Measurements from ENCODE around the gene FAM180B.
"Not testable (repeated sequence)": the region's sequence is repeated elsewhere in the genome, so short reads cannot be mapped to it uniquely, and the experiment has no call there.

The FAM180B gene

DNA sequence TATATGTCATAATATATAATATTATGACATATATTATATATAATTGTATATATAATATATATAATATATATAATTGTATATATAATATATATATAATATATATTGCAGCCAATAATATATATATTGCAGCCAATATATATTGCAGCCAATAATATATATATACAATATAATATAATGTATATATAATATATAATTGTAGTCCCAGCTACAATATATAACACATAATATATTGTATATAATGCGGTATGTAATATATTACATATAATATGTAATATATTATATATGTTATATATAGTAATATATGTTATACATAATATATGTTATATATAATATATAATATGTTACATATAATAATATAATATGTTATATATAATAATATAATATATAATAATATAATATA, 27.8 kb upstream of the FAM180B start:
- Mint-ChIP-seq H3K9me3 (no peaks in the 10 kb centered on the region), H3K36me3 (ENCODE audit: low read depth) (peaks cover 1% of the 10 kb centered on the region), H3K4me3 (no peak overlapping the region), H3K27me3 (ENCODE audit: low read depth) (no peaks in the 10 kb centered on the region), H3K27ac (no peak overlapping the region), H3K4me1 (ENCODE audit: low read depth) (peaks cover 5% of the 10 kb centered on the region)
- no peak for DNase-seq (ENCODE audit: low spot score)

DNA sequence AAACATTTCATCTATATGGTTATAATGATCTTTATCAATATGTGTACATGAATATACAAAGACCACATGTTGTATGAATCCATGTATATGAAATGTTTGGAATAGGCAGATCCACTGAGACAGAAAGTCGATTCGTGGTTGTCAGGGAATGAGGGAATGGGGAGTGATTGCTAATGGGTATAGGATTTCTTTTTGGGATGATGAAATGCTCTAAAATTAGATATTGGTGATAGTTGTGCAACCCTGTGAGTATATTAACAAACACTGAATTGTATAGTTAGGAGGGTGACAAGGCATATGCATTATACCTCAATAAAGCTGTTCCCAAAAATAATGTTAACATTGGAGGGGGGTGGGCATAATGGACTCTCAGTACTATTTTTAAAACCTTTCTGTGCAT, 26.1 kb upstream of the FAM180B start:
- peaks cover 4% of the 10 kb centered on the region for H3K4me1 Mint-ChIP-seq (ENCODE audit: low read depth)
- H3K27ac Mint-ChIP-seq = no peak overlapping the region
- no peaks in the 10 kb centered on the region for H3K9me3 Mint-ChIP-seq
- no peaks in the 10 kb centered on the region for H3K27me3 Mint-ChIP-seq (ENCODE audit: low read depth)
- peaks cover 1% of the 10 kb centered on the region for H3K36me3 Mint-ChIP-seq (ENCODE audit: low read depth)
- DNase-seq (ENCODE audit: low spot score) = no peak
- H3K4me3 Mint-ChIP-seq = no peak overlapping the region

GRCh38 chr11:47562393-47562792, 24.1 kb upstream of the FAM180B start:
- not testable (repeated sequence) for DNase-seq (ENCODE audit: low spot score); H3K36me3 Mint-ChIP-seq (ENCODE audit: low read depth); H3K27me3 Mint-ChIP-seq (ENCODE audit: low read depth); H3K9me3 Mint-ChIP-seq; H3K27ac Mint-ChIP-seq; H3K4me3 Mint-ChIP-seq
- peaks cover 12% of the 10 kb centered on the region for H3K4me1 Mint-ChIP-seq (ENCODE audit: low read depth)

DNA sequence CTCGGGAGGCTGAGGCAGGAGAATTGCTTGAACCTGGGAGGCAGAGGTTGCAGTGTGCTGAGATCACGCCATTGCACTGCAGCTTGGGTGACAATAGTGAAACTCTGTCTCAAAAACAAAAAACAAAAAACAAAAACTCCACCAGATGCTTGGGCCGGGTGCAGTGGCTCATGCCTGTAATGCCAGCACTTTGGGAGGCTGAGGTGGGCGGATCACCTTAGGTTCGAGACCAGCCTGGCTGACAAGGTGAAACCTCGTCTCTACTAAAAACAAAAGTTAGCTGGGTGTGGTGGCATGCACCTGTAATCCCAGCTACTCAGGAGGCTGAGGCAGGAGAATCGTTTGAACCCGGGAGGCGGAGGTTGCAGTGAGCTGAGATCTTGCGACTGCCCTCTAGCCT, 22.1 kb upstream of the FAM180B start:
- Mint-ChIP-seq H3K27ac (peak overlapping the region; percentile 49), H3K4me1 (ENCODE audit: low read depth) (peaks cover 12% of the 10 kb centered on the region)
- not testable (repeated sequence) for H3K9me3 Mint-ChIP-seq

GRCh38 chr11:47564933-47565339, 21.5 kb upstream of the FAM180B start:
- Mint-ChIP-seq H3K27ac (peak overlapping the region; percentile 75), H3K4me3 (peak overlapping the region; percentile 77), H3K9me3 (no peaks in the 10 kb centered on the region), H3K36me3 (ENCODE audit: low read depth) (peaks cover 10% of the 10 kb centered on the region), H3K4me1 (ENCODE audit: low read depth) (peaks cover 12% of the 10 kb centered on the region), H3K27me3 (ENCODE audit: low read depth) (no peaks in the 10 kb centered on the region)
- DNase-seq (ENCODE audit: low spot score) = no peak

More for the DNA sequence above, 22.1 kb upstream of the FAM180B start:
- not testable (repeated sequence) for DNase-seq (ENCODE audit: low spot score); H3K36me3 Mint-ChIP-seq (ENCODE audit: low read depth); H3K27me3 Mint-ChIP-seq (ENCODE audit: low read depth)
- peak overlapping the region; percentile 43 for H3K4me3 Mint-ChIP-seq

DNA sequence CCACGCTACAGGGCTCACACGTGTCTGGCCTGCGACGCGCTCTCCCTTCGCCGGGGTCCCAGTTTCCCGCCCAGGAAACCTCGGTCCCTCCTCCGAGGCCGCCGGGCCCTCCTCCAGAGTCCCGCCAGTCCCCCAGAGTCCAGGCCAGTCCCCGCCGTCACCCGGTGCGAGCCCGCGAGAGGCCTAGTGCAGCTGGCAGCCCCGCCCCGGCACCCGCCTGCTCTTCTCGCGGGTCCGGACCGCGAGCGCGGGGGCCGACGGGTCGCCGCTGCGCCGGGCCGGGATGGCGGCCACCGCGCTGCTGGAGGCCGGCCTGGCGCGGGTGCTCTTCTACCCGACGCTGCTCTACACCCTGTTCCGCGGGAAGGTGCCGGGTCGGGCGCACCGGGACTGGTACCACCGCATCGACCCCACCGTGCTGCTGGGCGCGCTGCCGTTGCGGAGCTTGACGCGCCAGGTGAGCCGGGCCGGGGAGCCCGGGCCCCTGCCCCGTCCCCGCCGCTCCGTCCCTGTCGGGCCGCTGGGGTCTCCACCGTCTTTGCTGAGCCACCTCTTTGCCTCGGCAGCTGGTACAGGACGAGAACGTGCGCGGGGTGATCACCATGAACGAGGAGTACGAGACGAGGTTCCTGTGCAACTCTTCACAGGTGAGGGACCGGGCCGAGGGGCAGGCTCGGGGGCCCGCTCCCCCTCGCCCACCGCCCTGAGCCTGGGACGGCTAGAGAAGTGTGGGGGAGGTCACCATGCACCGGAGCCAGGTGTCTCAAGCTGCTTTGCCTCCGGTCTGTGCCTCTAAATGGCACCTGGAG, 20.9 kb upstream of the FAM180B start, which contains the start of gene PTPMT1:
Gene PTPMT1 (plus strand): TSS at position 260 of the 809 bp plus-strand sequence. CDS start 24 bp downstream, at position 284.
- Mint-ChIP-seq H3K27me3 (ENCODE audit: low read depth) (no peaks in the 10 kb centered on the region), H3K4me1 (ENCODE audit: low read depth) (peaks cover 12% of the 10 kb centered on the region), H3K27ac (peak within 1 kb of the TSS; percentile 75), H3K9me3 (no peaks in the 10 kb centered on the region), H3K36me3 (ENCODE audit: low read depth) (peaks cover 13% of the 10 kb centered on the region), H3K4me3 (peak within 1 kb of the TSS; percentile 84)
- peak; percentile 73 for DNase-seq (ENCODE audit: low spot score)

DNA sequence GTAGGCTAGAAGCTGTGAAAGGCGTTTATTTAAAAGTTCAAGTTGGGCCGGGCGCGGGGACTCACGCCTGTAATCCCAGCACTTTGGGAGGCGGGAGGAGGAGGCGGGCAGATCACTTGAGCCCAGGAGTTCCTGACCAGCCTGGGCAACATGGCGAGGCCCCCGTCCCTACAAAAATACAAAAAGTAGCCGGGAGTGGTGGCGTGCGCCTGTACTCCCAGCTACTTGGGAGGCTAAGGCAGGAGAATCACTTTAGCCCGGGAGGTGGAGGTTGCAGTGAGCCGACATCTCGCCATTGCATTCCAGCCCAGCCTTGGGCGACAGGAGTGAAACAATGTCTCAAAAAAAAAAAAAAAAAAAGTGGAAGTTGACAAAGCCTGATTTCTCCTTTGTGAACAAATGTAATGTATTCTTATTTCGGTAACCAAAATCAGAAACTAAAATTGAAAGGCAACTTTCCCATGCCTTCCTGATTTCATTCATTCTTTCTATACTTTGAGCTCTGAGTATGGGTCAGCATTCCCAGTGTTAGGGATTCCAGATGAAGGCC, 20.3 kb upstream of the FAM180B start:
- Mint-ChIP-seq H3K27ac (peak overlapping the region; percentile 57), H3K4me3 (peak overlapping the region; percentile 84)

GRCh38 chr11:47569646-47570045, 16.8 kb upstream of the FAM180B start:
- H3K36me3 Mint-ChIP-seq (ENCODE audit: low read depth) = peaks cover 33% of the 10 kb centered on the region

More for the DNA sequence above, 20.3 kb upstream of the FAM180B start:
- Mint-ChIP-seq H3K4me1 (ENCODE audit: low read depth) (peaks cover 12% of the 10 kb centered on the region), H3K27me3 (ENCODE audit: low read depth) (no peaks in the 10 kb centered on the region), H3K36me3 (ENCODE audit: low read depth) (peaks cover 15% of the 10 kb centered on the region), H3K9me3 (no peaks in the 10 kb centered on the region)
- no peak for DNase-seq (ENCODE audit: low spot score)

GRCh38 chr11:47570651-47571356, 15.7 kb upstream of the FAM180B start:
- Mint-ChIP-seq H3K4me1 (ENCODE audit: low read depth) (peaks cover 8% of the 10 kb centered on the region), H3K36me3 (ENCODE audit: low read depth) (peaks cover 38% of the 10 kb centered on the region), H3K27me3 (ENCODE audit: low read depth) (no peaks in the 10 kb centered on the region), H3K9me3 (no peaks in the 10 kb centered on the region), H3K27ac (no peak overlapping the region), H3K4me3 (no peak overlapping the region)
- DNase-seq (ENCODE audit: low spot score) = no peak

More at GRCh38 chr11:47569646-47570045, 16.8 kb upstream of the FAM180B start:
- H3K4me3 Mint-ChIP-seq = no peak overlapping the region
- no peak for DNase-seq (ENCODE audit: low spot score)
- peaks cover 9% of the 10 kb centered on the region for H3K4me1 Mint-ChIP-seq (ENCODE audit: low read depth)
- H3K9me3 Mint-ChIP-seq = no peaks in the 10 kb centered on the region
- no peaks in the 10 kb centered on the region for H3K27me3 Mint-ChIP-seq (ENCODE audit: low read depth)
- no peak overlapping the region for H3K27ac Mint-ChIP-seq

DNA sequence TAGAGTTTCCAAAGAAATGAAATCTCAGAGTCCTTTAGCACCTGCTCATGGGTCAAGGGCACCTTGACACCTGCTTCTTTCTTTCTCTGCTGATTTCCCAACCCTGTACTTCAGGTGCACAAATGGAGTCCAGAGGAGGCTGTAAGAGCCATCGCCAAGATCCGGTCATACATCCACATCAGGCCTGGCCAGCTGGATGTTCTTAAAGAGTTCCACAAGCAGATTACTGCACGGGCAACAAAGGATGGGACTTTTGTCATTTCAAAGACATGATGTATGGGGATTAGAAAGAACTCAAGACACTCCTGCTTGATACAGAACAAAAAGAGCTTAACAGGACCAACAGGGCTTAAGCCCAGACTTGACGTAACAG, 15.1 kb upstream of the FAM180B start:
- Mint-ChIP-seq H3K4me3 (no peak overlapping the region), H3K27me3 (ENCODE audit: low read depth) (no peaks in the 10 kb centered on the region), H3K9me3 (no peaks in the 10 kb centered on the region), H3K27ac (no peak overlapping the region), H3K36me3 (ENCODE audit: low read depth) (peaks cover 40% of the 10 kb centered on the region), H3K4me1 (ENCODE audit: low read depth) (peaks cover 7% of the 10 kb centered on the region)
- no peak for DNase-seq (ENCODE audit: low spot score)

- no peak overlapping the region for H3K4me3 Mint-ChIP-seq
Measured at GRCh38 chr11:47571895-47572294, 14.6 kb upstream of the FAM180B start.

GRCh38 chr11:47572715-47573255, 13.7 kb upstream of the FAM180B start:
- Mint-ChIP-seq H3K27me3 (ENCODE audit: low read depth) (no peaks in the 10 kb centered on the region), H3K36me3 (ENCODE audit: low read depth) (peaks cover 44% of the 10 kb centered on the region), H3K9me3 (no peaks in the 10 kb centered on the region), H3K4me3 (no peak overlapping the region), H3K4me1 (ENCODE audit: low read depth) (peaks cover 7% of the 10 kb centered on the region), H3K27ac (no peak overlapping the region)
- no peak for DNase-seq (ENCODE audit: low spot score)

More at GRCh38 chr11:47571895-47572294, 14.6 kb upstream of the FAM180B start:
- Mint-ChIP-seq H3K27me3 (ENCODE audit: low read depth) (no peaks in the 10 kb centered on the region), H3K4me1 (ENCODE audit: low read depth) (peaks cover 2% of the 10 kb centered on the region), H3K27ac (no peak overlapping the region), H3K36me3 (ENCODE audit: low read depth) (peaks cover 40% of the 10 kb centered on the region), H3K9me3 (no peaks in the 10 kb centered on the region)
- no peak for DNase-seq (ENCODE audit: low spot score)

GRCh38 chr11:47573321-47573720, 13.2 kb upstream of the FAM180B start:
- H3K36me3 Mint-ChIP-seq (ENCODE audit: low read depth) = peaks cover 44% of the 10 kb centered on the region
- no peak overlapping the region for H3K27ac Mint-ChIP-seq
- no peaks in the 10 kb centered on the region for H3K9me3 Mint-ChIP-seq
- H3K4me3 Mint-ChIP-seq = no peak overlapping the region
- no peak for DNase-seq (ENCODE audit: low spot score)
- H3K27me3 Mint-ChIP-seq (ENCODE audit: low read depth) = no peaks in the 10 kb centered on the region
- H3K4me1 Mint-ChIP-seq (ENCODE audit: low read depth) = peaks cover 11% of the 10 kb centered on the region
